GM23338 (cell line): ENCODE results near the gene MECP2.

Experiments used
- CREB1 ChIP-seq: fragments of 250-450 bp; sonication (Bioruptor Pico); IDR thresholded peaks from 2 replicates; pipeline ENCODE4 v1.5.0; 2020; ENCODE audit warnings: low read depth, mild to moderate bottlenecking, moderate library complexity
- ETS1 ChIP-seq: IDR thresholded peaks from 2 replicates; pipeline ENCODE4 v1.6.1; 2016; ENCODE audit warnings: antibody characterized with exemption
- EZH2 ChIP-seq: fragments of 200-600 bp; sonication (generic); IDR thresholded peaks from one replicate; pipeline ENCODE4 v1.8.0; 2017; ENCODE audit warnings: antibody characterized with exemption, mild to moderate bottlenecking, low read depth; ENCODE audit not compliant: unreplicated experiment
- EZH2phosphoT487 ChIP-seq: fragments of 200-600 bp; sonication (generic); IDR thresholded peaks from one replicate; pipeline ENCODE4 v1.8.1; 2018; ENCODE audit warnings: antibody characterized with exemption; ENCODE audit not compliant: unreplicated experiment
- POLR2AphosphoS5 ChIP-seq: IDR thresholded peaks from 2 replicates; pipeline ENCODE4 v1.6.1; 2016; ENCODE audit warnings: antibody characterized with exemption, low read depth
- REST ChIP-seq: IDR thresholded peaks from one replicate; pipeline ENCODE4 v1.6.1; 2018; ENCODE audit warnings: antibody characterized with exemption; ENCODE audit not compliant: unreplicated experiment
- ZNF331 ChIP-seq: fragments of 250-450 bp; sonication (Bioruptor Pico); IDR thresholded peaks from 2 replicates; pipeline ENCODE4 v1.5.0; 2020; ENCODE audit warnings: low read depth, mild to moderate bottlenecking, moderate library complexity
- TF ChIP-seq, protein P1 (sequence below), 2 experiments: fragments of 200-600 bp in 1 of 2; sonication (generic) in 1 of 2; conservative IDR thresholded peaks; 2 replicates each; pipeline versions ENCODE4 v1.5.1 to v1.6.1; 2016 to 2017; ENCODE audit warnings: antibody characterized with exemption in 2 of 2, low read depth in 2 of 2, mild to moderate bottlenecking in 2 of 2, moderate library complexity in 1 of 2

- TF ChIP-seq, protein P1, sequence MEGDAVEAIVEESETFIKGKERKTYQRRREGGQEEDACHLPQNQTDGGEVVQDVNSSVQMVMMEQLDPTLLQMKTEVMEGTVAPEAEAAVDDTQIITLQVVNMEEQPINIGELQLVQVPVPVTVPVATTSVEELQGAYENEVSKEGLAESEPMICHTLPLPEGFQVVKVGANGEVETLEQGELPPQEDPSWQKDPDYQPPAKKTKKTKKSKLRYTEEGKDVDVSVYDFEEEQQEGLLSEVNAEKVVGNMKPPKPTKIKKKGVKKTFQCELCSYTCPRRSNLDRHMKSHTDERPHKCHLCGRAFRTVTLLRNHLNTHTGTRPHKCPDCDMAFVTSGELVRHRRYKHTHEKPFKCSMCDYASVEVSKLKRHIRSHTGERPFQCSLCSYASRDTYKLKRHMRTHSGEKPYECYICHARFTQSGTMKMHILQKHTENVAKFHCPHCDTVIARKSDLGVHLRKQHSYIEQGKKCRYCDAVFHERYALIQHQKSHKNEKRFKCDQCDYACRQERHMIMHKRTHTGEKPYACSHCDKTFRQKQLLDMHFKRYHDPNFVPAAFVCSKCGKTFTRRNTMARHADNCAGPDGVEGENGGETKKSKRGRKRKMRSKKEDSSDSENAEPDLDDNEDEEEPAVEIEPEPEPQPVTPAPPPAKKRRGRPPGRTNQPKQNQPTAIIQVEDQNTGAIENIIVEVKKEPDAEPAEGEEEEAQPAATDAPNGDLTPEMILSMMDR (conservative IDR thresholded peaks at IDR 0.05; ENCODE audit: low read depth in 2 of 2) = no peak
- TF ChIP-seq POLR2AphosphoS5 (no peak), ZNF331 (CRISPR knock-in tag) (no peak), CREB1 (no peak), REST (no peak), EZH2 (no peak), EZH2phosphoT487 (no peak), ETS1 (no peak)
Observed at GRCh38 chrX:154046940-154047610, 50.4 kb downstream of the MECP2 start.
